KG1 (cell line): ENCODE measurements around the gene TENT5A.

Source experiments
- DNase-seq: peaks from one replicate; lab custom pipeline; 2025; lab: John Stamatoyannopoulos, UW

TENT5A gene

GRCh38 chr6:81713205-81713604 lies 39.3 kb downstream of the TENT5A start:
- DNase-seq: no peak

- DNase-seq: no peak
Measured at GRCh38 chr6:81708113-81708699, 44.3 kb downstream of the TENT5A start.

GRCh38 chr6:81704700-81705099 lies 47.8 kb downstream of the TENT5A start:
- no peak for DNase-seq

- no peak for DNase-seq
Measured at GRCh38 chr6:81700414-81700813, 52.1 kb downstream of the TENT5A start.

- no peak for DNase-seq
Measured at GRCh38 chr6:81697559-81697958, 54.9 kb downstream of the TENT5A start.

GRCh38 chr6:81696524-81696923 lies 56.0 kb downstream of the TENT5A start:
- no peak for DNase-seq
